GM13976 (cell line): ENCODE measurements around the gene MCM5.

ENCODE experiments used
- DNase-seq: peaks from one replicate; pipeline ENCODE4 v3.0.0; 2012; ENCODE audit warnings: low spot score
- in situ Hi-C: fragments of 300-500 bp; cut with MboI; formaldehyde crosslinking; loops from one replicate; pipeline ENCODE4 v1.12.0; 2022; ENCODE audit warnings: low sequenced_read_pairs, mixed read lengths, inconsistent platforms; ENCODE audit not compliant: unreplicated experiment
- TF ChIP-seq, protein P1 (sequence below): IDR thresholded peaks from 2 replicates; pipeline ENCODE4 v1.5.1; 2012; ENCODE audit warnings: borderline replicate concordance, mild to moderate bottlenecking; ENCODE audit not compliant: insufficient read depth; ENCODE audit errors: extremely low read depth, missing control alignments, control extremely low read depth

Gene MCM5

DNA sequence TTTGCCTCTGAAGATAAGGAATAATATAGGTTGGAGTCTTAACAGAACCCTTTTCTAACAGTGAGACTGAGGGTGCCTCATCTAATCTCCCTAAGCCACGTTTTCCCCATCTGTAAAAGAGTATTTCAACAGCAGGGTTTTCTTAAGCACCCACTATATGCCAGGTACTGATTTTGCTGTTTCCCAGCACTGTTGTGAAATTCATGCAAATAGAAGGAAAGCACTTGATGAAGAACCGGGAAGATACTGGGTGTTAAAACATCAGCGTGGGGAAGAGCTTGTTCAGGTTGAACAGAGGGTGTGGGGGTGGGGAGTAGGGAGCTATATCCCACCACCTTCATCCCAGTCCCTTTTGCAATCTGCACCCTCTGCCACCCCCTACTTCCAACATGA is 16.3 kb upstream of the MCM5 start:
- in situ Hi-C loops: no loop called here
- TF ChIP-seq, protein P1, sequence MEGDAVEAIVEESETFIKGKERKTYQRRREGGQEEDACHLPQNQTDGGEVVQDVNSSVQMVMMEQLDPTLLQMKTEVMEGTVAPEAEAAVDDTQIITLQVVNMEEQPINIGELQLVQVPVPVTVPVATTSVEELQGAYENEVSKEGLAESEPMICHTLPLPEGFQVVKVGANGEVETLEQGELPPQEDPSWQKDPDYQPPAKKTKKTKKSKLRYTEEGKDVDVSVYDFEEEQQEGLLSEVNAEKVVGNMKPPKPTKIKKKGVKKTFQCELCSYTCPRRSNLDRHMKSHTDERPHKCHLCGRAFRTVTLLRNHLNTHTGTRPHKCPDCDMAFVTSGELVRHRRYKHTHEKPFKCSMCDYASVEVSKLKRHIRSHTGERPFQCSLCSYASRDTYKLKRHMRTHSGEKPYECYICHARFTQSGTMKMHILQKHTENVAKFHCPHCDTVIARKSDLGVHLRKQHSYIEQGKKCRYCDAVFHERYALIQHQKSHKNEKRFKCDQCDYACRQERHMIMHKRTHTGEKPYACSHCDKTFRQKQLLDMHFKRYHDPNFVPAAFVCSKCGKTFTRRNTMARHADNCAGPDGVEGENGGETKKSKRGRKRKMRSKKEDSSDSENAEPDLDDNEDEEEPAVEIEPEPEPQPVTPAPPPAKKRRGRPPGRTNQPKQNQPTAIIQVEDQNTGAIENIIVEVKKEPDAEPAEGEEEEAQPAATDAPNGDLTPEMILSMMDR: no peak

DNA sequence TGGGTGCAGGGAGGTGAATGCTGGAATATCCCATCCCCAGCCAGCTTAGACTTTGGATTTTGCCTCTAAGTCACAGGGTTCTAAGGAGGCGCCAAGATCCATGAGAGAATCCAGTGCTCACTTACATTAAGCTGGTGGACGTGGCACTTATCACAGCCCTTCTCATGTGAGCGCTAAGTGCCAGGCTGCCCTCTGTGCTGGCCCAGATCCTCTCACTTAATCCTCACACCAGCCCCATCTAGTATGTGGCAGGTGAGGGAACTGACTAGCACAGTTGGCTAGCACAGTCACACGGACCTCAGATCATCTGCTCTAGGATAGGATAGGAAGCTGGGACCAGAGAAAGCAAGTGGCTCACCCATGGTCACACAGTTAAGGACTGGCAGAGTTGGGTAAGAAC is 15.4 kb upstream of the MCM5 start:
- in situ Hi-C loops: no loop called here
- no peak for DNase-seq
- TF ChIP-seq, protein P1: no peak

More for the DNA sequence above, 16.3 kb upstream of the MCM5 start:
- no peak for DNase-seq

DNA sequence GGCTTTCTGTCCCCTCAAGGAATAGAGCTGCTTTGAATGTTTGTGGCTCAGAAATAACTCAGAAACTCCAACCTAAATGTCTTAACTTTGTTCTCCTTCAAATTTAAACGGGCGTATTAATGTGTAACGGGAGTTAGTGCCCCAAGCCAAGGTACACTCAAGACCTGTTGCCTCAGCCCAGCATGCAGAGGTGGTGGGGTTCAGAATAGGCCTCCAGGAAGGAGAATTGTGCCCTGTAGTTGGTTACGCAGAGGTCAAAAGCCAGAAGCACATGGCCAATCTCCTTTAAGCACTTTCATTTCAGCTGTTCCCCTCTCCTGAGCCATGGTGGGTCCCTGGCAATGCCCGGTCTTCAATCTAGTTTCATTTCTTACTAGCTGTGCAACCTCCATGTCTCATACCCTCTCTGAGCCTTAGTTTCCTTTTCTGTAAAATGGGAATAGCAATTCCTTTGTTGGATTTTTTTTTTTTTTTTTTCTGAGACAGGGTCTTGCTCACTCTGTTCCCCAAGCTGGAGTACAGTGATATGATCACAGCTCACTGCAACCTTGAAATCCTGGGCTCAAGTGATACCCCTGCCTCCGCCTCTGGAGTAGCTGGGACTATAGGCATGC is 14.9 kb upstream of the MCM5 start:
- in situ Hi-C loops: no loop called here
- DNase-seq: no peak

DNA sequence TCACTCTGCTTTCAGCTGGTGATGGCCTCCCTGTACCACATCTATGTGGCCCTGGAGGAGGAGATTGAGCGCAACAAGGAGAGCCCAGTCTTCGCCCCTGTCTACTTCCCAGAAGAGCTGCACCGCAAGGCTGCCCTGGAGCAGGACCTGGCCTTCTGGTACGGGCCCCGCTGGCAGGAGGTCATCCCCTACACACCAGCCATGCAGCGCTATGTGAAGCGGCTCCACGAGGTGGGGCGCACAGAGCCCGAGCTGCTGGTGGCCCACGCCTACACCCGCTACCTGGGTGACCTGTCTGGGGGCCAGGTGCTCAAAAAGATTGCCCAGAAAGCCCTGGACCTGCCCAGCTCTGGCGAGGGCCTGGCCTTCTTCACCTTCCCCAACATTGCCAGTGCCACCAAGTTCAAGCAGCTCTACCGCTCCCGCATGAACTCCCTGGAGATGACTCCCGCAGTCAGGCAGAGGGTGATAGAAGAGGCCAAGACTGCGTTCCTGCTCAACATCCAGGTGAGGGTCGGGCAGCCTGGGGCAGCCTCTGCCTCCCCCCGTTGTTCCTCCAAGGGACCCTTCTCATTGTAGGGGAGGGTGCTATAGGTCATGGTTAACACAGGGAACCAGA is 13.2 kb upstream of the MCM5 start:
- in situ Hi-C loops: no loop called here
- DNase-seq: no peak
- TF ChIP-seq, protein P1: no peak

More for the DNA sequence above, 14.9 kb upstream of the MCM5 start:
- TF ChIP-seq, protein P1: no peak

DNA sequence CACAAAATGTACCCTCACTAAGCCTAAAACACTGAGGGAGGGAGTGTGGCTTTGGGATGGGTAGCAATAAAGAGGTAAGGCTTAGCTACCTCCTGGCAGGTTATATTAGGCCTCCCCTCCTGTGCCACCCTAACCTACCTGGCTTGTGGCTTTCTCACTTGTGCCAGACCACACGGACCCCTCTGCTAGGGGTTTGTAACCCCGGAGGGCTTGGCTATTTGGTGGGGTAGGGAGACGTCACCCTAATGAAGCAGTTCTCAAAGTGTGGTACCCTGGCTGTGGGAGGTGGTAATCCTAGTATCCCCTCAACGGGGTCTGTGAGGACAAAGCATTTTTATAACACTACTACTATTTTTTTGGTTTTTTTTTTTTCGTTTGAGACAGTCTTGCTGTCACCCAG is 9.0 kb upstream of the MCM5 start:
- TF ChIP-seq, protein P1: no peak
- in situ Hi-C loops: no loop called here
- DNase-seq: no peak

DNA sequence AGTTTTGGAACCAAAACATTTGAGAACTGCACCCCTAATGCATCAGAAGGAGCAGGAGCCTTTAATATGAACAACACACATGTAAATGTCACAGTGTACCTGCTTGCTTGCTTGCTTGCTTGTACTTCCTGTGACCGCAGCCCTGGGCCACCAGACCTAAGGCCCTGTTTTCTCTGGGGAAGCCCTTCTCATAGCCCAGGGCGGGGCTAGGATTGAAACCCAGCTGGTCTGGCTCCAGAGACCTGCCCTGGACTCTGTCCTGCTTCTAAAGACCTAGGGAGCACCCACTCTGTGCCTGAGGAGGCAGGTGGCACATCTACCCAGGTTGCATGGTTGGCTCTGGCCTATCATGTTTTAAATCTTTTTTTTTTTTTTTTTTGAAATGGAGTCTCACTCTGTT is 7.6 kb upstream of the MCM5 start:
- in situ Hi-C loops: no loop called here
- TF ChIP-seq, protein P1: no peak
- DNase-seq: no peak
